Left kidney (tissue), 8 donors: Measurements from ENCODE around the gene RMND5A. TPM values are rescaled to one million over a fixed set of nuclear protein-coding genes. Genes with fewer than 3 reads are reported as not detected.
A peak's percentile ranks its signal among the peaks of the same experiment; 100 is the strongest.

ENCODE experiments used
- DNase-seq: peaks from one replicate; pipeline ENCODE4 v3.0.0-alpha.2; 2013
- long read RNA-seq, 8 donors: transcript quantifications; one replicate each; lab custom pipeline, GENCODE V29; 2026
- polyA plus RNA-seq: library from polyadenylated mRNA; unstranded; fragments of 120-200 nt; gene quantifications from one replicate; pipeline ENCODE4 v1.2.1, GENCODE V29; 2013; ENCODE audit not compliant: insufficient read length

The RMND5A gene, protein sequence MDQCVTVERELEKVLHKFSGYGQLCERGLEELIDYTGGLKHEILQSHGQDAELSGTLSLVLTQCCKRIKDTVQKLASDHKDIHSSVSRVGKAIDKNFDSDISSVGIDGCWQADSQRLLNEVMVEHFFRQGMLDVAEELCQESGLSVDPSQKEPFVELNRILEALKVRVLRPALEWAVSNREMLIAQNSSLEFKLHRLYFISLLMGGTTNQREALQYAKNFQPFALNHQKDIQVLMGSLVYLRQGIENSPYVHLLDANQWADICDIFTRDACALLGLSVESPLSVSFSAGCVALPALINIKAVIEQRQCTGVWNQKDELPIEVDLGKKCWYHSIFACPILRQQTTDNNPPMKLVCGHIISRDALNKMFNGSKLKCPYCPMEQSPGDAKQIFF
- 69.4 TPM for polyA plus RNA-seq
- long read RNA-seq, donor 1, full-length matches to known transcripts = 15 of 15 reads
- long read RNA-seq, donor 1, partial matches to known transcripts = 0 of 15 reads
- long read RNA-seq, donor 1, other reads (novel, unspliced or antisense) = 0 of 15 reads
- long read RNA-seq, donor 2, full-length matches to known transcripts = 12 of 20 reads
- long read RNA-seq, donor 2, partial matches to known transcripts = 8 of 20 reads
- long read RNA-seq, donor 2, other reads (novel, unspliced or antisense) = 0 of 20 reads
- long read RNA-seq, donor 3, full-length matches to known transcripts = 3 of 53 reads
- long read RNA-seq, donor 3, partial matches to known transcripts = 50 of 53 reads
- long read RNA-seq, donor 3, other reads (novel, unspliced or antisense) = 0 of 53 reads
- long read RNA-seq, donor 4 = 0 reads
- long read RNA-seq, donor 5, full-length matches to known transcripts = 9 of 9 reads
- long read RNA-seq, donor 5, partial matches to known transcripts = 0 of 9 reads
- long read RNA-seq, donor 5, other reads (novel, unspliced or antisense) = 0 of 9 reads
- long read RNA-seq, donor 6, full-length matches to known transcripts = 10 of 10 reads
- long read RNA-seq, donor 6, partial matches to known transcripts = 0 of 10 reads
- long read RNA-seq, donor 6, other reads (novel, unspliced or antisense) = 0 of 10 reads
- long read RNA-seq, donor 7, full-length matches to known transcripts = 15 of 22 reads
- long read RNA-seq, donor 7, partial matches to known transcripts = 7 of 22 reads
- long read RNA-seq, donor 7, other reads (novel, unspliced or antisense) = 0 of 22 reads
- long read RNA-seq, donor 8, full-length matches to known transcripts = 3 of 8 reads
- long read RNA-seq, donor 8, partial matches to known transcripts = 5 of 8 reads
- long read RNA-seq, donor 8, other reads (novel, unspliced or antisense) = 0 of 8 reads

DNA sequence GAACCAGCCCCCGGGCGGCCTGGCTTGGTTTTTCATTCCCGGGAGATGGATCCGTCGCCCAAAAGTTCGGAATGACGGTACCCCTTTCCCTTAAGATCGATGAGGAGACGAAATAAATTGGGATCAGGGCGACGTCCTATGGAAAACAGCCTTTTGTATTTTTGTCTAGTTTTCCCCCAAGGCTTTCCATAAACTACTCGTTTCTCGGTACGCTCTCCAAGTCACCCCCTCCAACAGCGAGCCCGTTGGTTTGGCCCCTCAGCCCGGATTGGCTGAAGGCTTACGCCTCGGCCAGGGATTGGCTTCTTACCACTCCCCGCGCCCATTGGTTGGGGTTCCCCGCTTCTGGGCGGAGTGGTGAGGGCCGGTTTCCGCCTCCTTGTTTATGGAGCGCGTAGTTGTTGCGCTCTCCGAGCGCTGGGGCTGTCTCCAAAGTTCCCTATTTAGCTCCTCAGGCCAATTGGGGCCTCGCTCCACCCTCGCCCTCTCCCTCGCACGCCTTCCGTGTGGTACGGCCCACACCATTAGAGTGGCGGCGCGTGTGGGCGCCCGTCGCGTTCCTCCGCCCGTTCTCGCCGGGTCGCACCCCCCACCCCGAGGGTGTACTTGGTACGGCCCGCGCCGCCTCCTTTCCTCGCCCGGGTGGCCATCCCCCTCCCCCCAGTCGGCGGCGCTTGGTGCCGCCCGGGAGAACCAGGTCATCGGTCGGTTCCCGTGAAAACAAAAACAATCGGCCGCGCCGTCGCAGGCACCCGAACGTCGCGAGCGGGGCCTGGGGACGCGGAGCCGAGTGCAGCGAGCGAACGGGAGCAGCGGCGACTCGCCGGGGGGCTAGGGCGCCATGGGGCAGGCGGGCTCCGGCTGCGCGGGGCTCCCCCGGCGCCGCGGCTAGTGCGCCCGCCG, at the start of gene RMND5A:
Gene RMND5A, plus strand, starts transcription at position 655 of the 903 bp plus-strand sequence. CDS start 377 bp downstream, outside the sequence.
- peak; percentile 79 for DNase-seq

DNA sequence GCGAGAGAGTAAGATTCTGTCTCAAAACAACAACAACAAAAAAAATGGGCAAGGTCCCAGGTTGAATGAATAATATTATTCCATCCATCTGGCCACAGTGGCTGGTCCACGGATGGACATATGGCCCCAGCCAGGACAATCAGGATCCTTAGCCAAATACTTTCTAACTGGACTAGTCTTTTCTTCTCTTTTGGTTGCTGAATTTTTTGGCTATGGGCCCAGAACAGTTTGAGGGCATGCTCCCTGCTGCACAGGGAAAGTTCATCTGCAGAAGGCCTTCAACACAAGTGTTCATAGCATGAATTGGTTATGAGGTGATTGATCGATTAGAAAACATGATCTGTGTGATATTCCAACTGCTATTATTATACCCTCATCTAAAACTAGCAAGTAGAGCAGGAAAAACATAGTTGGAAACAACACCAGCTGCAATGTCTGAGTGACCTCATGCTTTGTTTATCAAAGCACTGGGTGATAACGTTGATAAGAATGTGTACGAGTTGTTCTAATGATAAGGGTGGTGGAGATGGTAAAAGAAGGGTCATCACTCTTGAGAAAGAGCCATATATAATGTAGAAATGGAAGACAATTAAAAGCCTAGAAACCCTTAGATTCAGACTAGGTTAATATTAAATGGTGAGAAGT, 48.6 kb upstream of the RMND5A start:
- DNase-seq = no peak

DNA sequence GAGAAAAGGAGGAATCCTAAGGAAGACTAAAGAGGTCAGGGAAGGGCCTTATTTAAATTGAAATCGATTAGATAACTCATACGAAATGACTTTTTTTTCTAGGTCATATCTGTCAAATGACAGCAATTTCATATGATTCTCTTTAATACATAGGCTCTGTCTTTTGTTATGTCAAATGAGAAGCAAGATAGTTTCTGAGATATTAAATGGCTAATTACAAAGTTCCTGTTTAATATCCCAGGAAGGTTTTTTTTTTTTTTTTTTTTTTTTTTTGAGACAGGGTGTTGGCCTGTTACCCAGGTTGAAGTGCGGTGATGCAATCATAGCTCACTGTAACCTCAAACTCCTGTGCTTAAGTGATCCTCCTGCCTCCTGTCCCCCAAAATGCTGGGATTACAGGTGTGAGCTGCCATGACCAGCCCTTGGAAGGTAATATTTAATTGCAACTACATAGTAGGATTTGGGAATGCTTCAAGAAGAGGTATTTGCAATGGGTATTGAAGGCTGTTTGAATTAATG, 48.0 kb upstream of the RMND5A start:
- DNase-seq = no peak

DNA sequence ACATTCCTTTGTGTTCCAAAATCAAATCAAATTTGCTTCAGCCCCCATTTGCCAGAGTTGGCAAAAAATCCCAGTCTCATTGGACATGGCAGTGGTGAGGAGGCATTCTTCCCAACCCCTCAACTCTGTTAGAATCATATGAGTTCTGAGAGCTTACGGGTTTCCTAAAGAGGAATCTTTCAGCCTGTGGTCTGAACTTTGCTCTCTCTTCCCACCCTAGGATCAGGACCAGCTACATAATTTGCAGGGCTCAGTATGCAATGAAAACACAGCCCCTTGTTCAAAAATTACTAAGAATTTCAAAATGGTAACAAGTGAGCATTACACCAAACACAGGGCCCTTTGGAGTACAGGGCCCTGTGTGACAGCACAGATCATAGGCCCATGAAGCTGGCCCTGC, 47.1 kb upstream of the RMND5A start:
- DNase-seq = no peak

DNA sequence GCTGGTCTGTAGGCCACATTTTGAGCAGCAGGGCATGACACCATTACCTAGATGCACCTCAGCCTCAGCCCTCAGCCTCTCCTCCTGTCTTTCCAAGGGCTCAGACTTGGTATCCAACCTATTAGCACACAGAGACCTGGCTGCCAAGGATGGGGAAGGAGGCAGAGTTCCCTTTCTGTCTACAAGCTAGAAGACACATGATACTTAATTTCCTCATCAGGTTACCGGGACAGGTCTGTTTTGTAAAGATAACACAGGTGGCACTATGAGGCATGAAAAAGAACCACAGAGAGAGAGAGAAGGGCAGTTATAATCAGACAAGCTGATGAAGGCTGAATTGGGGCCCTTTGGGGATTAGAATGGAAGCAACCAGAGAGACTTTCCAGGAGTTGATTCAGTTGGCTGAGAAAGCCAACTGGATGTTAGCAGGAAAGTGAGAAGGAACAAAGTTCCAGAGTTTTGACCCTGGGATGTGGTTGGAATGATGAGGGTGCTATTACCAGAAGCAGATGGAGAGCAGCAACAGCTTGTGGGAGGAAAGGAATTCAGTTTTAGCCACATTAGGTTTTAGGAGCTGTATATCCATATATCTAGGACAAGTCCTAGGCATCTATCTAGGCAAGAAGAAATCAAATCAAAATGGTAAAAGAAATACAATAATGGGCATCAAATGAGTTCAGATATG, 46.0 kb upstream of the RMND5A start:
- no peak for DNase-seq

DNA sequence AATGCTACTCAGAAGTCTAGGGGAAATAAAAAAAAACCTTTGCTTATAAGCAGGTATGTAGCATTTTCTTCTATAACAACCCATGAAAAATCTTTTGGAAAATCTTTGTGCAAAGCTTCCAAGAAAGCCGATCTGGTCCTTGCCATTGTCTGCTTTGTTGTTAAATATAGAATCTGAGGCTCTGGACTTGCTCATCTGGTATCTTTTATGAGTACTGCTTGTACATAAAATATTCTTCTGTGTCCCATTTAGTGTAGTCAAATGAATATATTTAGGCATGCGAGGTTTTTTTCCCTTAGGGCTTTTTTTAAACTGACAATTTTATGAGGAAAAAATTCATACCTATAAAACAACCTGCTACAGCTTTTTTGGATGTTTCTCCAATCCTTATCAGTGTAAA, 45.0 kb upstream of the RMND5A start:
- no peak for DNase-seq

DNA sequence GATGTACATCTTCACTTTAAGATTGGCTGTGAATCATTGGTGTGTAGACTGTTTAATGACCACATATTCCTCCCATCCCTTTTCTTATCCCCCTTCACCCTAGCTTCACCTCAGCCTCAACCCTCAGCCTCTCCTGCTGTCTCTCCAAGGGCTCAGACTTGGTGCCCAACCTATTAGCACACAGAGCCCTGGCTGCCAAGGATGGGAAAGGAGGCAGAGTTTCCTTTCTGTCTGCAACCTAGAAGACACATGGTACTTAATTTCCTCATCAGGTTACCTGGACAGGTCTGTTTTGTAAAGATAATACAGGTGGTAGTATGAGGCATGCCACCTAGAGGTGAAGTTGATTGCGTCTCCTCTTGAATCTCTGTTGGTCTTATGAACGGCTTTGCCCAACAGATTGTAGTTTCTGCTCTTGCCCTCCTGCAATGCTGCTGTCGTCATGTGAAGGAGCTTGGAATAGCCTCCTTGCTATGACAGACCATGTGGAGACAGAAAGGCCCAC, 44.5 kb upstream of the RMND5A start:
- no peak for DNase-seq

DNA sequence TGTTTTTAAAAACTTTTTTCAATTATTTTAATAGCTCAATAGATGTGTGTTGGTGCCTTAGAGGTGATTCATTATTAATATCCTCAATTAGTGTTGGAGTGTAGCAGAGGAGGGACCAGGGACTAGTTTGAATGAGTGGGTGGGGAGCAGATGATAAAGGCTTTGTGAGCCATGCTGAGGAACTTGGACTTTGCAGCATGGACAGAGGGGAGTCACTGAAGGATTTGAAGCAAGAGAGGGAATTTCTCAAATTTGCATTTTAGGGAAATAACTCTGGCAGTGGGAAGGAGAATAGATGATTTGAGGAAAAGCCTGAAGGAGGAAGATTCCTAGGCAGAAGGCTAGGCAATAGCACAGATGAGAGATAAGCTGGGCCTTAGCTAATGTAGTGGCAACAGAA, 42.3 kb upstream of the RMND5A start:
- DNase-seq = no peak

DNA sequence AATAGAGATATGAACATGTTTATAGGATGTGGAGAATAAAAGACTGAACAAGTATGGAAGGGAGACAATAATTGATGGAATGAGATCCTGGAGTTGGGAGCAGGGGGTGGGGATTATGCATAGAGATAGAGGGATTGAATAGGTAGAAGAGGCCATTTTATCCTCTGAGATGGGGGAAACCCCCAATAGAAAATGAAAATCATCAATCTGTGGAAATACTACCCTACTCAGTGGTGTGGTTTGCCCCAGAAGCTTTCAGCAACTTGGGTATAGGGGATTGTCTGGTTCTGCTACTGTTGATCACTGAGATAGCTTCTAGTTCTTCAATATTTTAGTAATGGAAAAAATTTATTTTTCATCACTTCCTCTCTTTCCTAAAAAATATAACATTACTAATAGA, 41.1 kb upstream of the RMND5A start:
- DNase-seq = no peak

DNA sequence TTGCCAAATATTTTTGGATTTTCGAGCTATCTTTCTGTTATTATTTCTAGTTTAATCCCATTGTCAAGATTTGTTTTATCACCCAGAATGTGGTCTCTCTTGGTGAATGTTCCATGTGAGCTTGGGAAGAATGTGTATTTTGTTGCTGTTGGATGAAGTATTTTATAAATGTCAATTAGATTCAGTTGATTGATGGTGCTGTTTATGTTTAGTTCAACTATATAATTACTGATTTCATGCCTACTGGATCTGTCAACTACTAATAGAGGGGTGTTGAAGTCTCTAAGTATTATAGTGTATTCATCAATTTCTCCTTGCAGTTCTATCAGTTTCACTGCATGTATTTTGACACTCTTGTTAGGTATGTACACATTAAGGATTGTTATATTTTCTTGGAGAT, 34.7 kb upstream of the RMND5A start:
- no peak for DNase-seq

DNA sequence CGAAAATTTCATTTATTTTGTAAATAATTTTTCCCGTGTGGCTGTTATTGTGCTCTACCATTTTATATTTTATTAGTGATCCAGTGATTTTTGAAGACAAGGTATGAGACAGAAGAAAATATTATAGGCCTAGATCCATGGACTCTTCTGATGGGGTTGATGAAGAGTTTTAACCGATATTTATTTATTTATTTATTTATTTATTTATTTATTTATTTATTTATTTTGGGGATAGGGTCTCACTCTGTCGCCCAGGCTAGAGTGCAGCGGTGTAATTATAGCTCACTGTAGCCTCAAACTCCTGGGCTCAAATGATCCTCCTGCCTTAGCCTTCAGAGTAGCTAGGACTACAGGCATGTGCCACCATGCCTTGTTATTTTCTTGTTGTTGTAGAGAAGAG, 33.6 kb upstream of the RMND5A start:
- DNase-seq = no peak

DNA sequence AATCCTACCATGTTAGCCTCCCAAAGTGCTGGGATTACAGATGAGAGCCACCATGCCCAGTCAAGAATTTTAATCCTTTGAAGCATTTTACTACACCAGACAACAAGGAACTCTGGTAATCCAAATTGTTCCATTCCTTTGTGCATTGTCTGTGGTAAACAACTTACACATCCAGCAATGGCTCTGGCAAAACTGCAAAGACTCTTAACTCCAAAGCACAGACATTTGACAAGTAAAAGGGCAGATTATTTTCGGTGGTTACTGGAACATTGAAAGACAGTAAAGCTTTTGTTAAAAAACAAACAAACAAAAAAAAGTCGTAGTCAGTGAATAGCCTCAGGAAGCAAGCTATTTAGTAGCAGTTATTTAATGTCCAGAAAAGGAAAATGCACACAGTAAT, 33.2 kb upstream of the RMND5A start:
- DNase-seq = no peak

DNA sequence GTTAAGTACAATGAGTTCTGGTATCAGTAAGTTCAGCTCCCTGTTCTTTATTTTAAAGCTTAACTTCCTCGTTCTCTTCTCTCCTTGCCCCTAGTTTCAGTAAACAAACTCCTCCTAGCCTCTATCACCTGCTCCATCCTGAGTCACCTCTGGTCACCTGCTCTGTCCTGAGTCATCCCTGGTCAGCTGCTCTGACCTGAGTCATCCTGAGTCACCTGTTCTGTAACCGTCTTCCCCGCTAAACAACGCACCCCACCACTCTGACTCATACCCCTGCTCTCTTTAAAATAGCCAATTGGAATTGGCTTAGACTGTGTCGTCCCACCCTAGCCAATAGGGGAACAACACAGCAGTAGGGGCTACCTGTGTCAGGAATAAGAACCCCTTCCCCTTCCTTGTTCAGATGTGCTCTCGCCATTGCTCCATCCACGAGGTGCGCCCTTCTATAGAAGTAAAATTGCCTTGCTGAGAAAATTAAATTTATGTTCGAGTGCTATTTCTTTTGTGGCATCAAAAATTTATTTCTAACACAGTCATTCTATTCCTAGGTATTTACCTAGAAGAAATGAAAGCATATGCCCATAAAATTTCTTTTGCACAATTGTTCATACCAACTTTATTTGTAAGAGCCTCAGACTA, 24.9 kb upstream of the RMND5A start:
- DNase-seq = no peak

DNA sequence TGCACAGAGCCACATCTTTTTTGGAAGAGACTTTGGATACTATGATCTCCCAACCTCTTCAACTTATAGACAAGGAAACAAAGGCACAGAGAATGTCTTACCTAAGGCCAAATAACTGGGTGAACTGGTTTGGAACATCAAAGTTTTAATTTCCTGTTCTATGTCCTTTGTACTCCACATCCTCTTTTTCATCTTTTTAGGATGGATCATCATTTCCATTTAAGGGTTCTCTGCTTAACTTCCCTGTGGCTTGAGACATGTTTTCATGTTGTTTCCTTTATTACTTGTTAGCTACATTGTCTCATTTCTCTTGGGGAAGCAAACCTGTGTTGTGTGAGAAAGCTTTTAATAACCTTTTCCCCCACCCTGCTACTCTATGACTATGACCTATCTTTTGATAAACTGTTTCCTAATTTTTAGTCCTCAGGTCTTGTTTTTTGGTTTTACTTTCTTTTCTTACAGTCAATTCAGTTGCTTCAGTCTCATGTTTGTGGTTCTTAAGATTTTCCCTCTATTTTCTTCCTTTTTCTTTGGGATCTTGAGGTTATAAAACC, 22.5 kb upstream of the RMND5A start:
- DNase-seq = no peak

DNA sequence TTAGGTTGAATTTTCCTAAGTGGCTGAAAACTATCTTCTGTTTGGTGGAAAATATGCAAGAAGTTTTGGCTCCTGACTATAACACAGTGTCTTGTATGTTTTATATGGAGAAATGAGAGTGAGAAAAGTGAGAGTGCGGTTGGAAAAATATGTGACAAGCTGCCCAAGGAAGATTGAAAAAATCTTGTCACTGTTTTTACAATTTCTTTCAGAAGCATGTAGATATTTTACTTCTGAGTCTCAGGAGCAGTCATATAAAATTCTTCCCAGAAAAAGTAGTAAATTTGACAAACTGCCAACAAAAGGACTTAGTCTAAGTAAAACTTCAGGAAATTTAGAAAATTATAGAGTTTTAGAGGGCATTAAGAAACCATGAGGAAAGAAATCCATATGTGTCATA, 19.4 kb upstream of the RMND5A start:
- DNase-seq = no peak

DNA sequence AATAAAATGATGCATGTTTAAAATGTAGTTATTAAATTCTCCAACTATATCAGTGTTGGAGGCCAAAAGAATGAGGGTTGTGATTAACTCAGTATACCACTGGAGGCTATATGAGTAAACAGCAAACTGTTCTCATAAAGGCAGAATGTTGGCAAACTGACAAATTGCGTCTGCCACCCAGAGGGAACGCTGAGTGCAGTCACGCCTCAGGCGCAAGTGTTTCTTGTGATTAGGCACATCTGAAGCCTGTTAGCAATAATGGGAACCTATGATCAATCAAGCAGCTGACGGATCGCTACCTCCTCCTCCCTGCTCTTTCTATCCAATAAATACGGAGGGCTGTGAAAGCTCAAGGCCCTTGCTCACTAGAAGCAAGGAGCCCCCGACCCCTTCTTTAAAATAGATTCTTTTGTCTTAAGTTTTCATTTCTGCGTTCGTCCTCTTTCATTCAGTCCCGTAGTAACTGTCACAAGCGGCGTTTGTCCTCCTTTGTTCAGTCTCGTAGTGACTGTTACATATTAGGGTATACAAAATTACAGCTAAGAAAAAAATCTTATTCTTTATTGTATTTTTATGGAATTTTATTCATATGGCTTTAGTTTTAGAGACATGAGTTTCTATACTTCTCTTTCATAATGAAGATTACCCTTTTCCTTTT, 16.3 kb upstream of the RMND5A start:
- peak; percentile 13 for DNase-seq

DNA sequence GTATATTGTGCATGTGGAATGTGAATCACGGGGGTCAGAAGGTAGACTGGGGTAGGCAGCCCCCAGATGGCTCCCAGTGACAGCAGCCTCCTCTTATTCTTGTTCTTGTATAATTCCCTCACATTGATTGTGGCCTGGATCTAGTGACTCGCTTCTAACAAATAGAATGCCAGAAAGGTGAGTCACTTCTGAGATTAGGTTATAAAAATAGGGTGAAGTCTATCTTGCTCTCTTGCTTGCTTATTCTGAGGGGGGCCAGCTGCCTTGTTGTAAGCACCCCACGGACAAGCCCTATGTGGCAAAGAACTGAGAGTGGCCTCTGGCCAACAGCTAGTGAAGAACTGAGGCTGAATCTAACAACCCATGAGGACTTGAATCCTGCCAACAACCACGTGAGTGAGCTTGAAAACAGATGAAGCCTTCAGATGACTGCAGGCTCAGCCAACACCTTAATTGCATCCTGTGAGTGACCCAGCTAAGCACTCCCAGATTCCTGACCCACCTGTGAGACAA, 15.6 kb upstream of the RMND5A start:
- DNase-seq = no peak

DNA sequence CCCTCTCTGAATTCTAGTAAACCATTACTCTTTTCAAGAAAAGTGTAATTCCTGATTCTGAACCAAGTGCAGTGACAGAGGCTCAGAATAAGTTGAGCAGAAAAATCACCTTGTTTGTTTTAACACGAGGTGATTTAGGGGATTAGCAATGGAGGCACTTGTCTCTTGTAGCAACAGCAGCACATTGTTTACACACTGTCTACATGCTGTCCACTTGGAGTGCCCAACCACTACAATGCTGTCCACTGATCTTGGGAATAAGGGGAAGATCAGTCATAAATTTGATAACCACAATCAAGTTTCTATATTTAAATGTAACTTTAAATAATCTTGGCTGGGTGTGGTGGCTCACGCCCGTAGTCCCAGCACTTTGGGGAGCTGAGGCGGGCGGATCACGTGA, 13.9 kb upstream of the RMND5A start:
- DNase-seq = no peak
